NCI-H2029 (cell line): ENCODE results near the gene KIRREL1.

ENCODE experiments used
- DNase-seq: peaks from one replicate; lab custom pipeline; 2025; lab: John Stamatoyannopoulos, UW

The KIRREL1 gene

DNA sequence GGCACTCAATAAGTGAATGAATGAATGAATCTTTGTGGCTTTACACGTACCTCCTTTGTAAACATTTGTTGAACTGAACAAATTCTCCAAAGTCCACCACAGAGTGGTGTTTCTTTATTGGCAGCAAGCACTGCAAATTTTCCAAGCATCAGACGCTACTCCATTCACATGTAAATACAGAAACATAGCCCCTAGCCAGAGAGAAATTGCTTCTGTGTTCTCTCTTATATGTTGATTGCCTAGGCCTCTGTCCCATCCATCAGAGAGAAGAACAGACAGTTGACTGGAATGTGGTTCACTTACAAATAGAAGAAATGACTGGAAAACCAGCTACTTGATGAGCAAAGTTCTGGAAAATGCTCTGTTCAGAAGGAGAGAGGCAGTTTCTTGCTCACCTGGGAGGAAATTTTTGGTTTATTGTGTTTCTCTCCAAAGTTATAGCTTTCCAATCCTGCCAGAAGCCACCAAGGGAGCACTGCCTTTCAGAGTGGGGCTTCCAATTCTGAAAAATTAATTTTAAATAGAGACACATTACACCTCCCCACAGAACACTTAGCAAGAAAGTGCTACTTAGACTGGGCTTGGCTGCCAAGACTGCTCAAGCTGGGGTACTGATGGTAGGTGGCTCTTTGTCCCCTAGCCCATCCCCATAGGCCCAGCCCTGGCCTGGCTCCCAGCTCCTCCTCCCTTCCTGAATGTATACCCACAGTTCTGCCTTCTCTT lies 18.1 kb upstream of the KIRREL1 start:
- no peak for DNase-seq

DNA sequence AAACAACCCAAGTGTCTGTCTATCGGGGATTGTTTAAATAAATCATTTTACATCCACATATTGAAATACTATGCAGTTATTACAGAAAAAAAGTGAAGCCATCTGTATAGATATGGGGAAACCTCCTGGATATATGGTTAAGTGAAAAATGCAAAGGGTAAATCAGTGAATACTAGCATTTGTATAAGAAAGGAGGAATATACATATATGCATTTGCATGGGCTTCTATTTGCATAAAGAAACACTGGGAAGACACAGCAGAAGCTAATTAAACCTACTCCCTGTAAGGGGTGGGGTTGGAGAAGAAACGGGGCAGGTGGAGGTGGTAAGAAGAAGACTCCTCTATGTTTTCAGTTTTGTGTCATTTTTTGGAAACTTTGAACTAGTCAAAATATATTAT lies 16.6 kb upstream of the KIRREL1 start:
- DNase-seq = no peak

DNA sequence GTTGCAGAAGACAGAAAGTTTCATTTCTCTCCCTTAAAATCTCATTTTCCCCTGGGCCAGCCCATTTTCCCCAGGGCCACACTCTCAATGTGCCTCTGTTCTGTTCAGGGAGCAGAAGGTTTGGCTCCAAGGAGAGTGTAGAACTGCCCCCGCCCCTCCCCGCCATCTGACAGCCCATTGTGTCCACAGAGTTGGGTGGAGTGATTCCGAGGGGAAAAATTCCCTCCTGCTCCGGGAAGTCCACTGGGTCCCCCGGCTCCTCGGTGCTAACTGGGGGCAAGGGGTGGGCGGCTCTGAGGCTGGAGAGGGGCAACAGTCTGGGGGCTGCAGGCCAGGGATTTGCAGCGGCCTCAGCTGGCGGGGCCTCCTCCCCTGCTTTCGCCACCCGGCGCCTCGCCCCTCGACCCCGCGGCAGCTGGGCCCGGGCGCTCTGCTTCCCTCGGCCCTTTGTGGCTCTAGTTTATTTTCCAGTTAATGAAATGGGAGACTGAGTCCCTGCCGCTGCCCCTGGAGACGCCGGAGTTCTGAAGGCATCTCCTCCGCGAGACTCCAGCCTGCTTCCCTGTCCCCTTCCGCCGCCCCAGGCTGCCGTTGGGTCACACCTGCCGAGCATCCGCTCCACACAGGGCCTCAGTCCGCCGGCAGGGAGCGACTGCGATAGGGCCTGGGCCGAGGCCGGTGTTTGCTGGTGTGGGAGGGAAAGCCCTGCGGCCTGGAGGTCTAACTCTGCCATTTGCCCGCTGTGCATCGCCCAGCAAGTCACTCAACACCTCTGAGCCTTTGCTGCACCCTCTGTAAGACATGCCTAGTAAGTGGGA lies 14.7 kb upstream of the KIRREL1 start:
- DNase-seq = no peak

DNA sequence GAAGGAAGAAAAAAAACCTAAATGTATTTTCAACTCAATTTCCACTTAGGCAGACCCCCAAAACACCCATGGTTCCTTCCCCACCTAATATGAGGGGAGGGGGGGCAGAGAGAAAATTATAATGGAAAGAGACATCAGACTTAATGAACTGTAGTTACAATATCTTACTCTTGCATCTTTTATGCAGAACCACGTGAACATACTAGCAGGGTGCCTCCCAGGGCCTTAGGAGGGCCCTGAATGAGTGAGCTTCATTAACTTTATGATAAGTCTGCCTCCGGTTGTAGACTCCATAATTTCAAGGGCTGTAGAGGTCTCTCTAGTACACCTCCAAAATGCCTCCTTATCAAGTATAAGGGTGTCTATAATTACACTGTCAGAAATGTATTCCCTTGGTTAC lies 11.3 kb upstream of the KIRREL1 start:
- no peak for DNase-seq

DNA sequence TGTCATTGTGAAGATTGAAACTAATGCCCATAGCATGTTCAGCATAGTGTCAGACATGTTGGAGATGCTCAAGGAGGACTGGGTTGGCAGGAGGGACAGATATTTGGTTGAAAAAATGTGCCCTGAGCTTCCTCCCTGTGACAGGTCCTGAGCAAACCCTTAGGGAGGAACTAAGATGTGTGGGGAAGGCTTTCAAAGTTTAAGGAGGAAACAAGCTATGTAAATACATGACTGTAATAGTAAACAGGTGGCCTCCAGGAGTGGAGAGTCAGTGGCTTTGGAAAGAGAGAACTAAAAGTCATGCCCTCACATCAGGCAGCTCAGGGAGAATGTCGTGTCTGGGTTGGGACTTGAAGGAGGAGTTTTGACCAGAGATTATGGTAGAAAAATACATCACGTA lies 9.7 kb upstream of the KIRREL1 start:
- no peak for DNase-seq

DNA sequence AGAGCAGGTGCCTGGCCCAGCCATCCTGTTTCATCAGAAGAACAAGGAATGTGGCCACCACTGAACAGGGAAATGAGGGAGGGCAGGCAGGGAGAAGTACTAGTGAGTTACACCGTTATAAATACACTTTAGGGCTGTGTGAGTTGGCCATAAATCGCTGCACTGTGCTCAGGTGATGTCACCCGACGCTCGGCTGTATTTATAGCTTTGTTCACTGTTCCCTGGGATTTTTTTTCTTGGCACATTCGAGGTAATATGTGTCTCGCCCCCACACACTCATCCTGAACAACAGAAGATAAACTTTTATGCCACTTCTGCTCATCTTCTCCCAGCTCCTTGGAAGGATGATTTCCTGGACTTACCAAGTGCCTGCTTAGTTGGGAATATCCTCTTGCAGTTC lies 9.0 kb upstream of the KIRREL1 start:
- DNase-seq = no peak

DNA sequence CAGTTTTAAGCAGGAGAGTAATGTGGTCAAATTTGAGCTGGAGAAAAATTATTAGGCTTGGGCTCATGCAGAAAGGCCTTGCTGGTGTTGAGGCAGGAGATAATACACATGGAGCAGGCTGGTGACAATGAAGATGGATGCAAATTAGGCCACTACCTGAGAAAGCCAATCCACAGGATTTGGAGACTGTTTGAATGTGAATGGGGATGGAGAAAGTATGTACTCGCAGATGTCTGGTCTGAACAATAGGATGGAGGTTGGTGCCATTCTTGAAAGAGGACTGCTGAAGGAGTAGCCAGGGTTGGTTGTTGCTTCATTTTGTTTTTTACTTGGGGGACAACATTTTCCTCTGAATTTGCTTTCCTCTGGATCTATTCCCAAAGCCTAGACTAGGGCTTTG lies 8.0 kb upstream of the KIRREL1 start:
- DNase-seq = no peak

DNA sequence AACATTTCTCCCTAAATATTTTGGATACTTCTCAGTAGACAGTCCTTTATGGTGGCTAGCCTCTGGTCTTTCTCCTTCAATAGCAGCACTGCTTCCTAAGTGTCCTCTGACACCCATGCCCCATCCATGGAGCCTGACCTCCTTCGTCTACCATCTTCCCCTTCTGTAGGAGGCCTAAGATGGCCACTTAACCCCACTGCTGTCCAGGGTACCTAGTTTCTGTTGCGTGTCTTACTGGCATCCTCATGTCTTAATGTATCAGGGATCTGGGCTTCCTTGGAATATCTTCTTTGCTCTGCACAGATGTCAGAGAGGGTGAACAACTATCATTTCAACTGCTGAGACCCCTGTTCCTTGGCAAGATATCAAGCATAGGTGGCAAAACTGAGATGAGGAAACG lies 5.4 kb upstream of the KIRREL1 start:
- no peak for DNase-seq

DNA sequence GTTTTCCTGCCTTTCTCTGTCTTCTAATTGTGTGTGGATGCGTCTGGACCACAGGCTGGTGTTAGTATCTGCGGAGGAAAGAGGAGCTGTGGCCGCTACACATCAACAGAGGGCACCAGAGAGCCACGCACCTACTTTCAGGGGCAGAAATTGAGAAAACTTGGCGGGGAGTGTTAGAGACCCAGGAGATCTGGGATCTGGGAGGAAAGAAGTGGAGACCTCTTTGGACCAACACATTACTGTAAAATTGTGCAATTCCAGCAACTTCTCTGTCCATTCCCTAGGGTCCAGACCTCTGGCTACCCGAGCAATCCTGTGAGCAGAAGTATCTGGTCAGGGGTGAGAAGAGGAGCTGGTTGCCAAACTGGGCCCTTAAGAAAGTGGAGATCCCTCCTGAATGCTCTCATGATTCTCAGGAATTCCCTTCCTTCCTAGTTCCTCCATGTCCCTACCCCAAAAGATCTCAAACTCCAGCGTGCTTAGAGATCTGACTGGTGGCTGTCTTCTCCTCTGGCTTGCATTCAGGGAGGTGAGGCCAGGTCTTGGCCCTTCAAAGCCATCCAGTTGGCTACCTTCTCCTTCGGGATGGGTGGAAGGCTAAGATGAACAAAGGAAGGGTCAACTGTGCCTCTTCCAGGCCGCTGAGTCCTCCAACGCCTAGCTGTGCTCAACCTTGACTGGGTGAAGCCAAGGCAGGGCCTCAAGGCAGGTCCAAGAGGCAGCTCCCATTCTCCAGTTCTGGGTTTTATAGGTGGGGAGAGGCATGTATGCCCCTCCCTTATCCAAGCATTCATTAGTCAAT lies 1.2 kb upstream of the KIRREL1 start:
- peak; percentile 39 for DNase-seq

DNA sequence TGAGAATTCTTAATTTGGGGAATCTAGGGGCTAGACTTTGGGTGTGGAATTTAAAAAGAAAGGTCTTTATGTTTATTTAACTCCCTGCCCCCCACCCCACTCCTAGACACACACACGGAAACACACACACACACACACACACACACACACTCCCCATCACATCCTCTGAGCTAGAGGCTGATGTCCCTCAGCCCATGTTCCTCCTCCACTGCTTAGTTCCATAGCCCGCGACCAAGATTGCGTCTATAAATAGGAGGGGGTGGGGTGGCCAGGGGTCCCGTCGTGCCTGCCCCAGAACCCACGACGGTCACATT lies 655 bp upstream of the KIRREL1 start:
- peak; percentile 13 for DNase-seq

DNA sequence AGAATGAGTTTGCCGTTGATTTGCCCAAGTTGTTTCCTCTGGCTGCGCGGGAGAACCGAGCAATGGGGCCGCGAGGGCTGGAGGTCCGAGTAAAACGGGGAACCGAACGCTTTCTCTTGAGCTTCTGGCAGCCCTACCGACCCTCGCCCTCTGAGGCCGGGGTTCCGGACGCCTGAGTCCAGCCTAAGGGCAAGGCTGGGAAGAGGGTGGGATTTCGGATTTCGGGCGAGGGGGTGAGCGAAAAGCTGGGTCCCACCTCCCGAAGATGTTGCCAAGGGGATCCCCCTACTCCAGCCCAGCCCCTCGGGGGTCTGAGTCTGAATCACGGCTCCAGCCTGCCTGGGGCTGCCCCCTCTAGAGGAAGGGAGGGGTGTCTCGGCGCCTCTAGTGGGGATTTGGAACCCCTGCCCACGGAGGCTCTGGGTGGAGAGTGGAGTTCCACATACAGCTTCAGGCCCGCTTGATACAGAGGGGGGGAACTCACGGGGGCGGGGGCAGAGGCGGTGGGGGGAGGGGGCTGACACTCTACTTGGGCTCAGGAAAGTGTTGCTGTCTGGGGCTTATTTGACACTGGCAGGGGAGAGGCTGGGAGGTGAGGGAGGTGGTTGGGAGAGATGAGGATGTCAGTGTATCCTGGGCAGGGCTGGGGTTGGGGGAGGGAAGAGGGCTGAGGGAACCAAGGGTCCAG lies 617 bp downstream of the KIRREL1 start:
- DNase-seq = no peak

DNA sequence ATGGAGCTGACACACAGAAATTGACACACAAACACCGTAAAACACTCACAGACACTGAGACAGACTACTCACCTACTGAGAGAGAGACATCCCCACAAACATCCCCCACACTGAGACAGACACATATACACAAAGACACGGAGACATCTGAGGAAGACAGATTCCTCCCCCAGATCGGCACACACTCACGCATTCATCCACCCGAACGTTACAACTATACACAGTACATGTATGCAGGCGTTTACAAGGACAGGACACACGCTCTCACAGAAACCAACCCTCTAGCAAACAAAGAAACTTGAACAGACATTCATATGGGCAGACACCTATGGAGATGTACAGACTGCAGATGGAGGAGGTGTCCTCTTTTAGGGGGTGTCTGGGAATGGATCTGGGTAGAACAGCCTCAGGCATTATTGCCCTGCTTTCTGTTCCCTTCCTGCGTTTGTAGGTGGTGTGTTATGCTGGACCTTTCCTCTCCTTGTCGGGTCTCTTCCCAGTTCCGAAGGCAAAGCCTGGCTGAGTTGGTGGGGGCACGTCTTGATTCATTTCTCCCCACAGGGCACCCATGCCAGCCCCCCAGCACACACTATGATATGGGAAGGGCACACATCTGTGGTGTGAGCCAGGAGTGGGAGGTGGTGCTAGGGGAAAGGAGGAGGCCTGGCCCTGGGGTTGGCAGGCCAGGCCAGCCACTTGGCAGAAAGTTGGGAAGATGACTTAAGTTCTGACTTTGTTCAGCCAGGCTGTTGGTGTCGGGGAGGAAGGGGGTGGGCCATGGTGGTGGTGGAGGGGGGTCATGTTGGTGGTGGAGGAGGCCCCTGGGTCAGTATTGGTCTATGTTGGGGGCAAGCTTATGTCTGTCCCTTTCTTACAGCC lies 1.5 kb downstream of the KIRREL1 start:
- DNase-seq = no peak

DNA sequence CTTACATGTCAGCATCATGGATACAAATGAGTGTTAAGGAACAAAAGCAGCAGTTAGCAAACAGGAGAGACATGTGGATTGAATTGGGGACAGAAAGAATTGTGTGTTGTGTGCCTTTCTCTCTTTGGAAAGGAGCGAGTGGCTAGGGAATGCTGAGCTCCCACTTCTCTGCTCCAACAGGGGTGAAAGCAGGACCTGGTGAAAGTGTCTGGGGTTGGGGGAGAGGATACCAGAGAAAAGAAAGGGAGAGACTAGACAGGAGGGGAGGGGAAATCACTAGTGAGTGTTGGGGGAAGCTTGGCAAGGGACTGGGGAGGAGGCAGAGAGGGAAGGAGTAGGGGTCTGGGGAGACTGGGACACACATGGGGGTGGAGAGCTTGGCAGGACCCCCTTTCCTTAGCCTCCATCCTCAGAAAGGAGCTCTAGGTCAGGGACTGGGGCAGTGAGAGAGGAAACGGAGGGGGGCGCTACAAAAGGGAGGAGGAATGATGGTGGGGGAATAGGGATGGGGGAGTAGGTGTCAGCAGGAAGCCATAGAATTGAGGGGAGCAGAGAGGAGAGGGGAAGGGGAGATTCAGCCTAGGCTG lies 2.2 kb downstream of the KIRREL1 start:
- DNase-seq = no peak

DNA sequence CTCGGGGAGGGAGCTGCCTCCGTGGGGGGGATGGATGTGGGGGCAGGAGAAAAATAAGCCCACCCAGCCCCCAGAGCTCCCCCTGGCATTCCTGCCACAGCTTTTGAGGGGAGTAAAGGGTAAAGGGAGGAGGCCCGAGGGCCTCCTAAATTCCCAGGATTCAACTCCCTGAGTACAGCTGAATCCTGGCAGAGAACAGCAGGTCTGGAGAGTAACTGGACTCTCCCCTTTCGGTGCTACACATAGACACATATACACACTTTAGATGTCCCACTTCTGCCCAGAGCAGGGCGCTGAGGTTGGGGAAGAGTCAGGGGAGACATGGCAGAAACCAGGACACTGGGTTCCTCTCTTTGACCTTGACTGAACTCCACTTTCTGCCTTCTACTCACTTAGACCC lies 3.0 kb downstream of the KIRREL1 start:
- DNase-seq = no peak

DNA sequence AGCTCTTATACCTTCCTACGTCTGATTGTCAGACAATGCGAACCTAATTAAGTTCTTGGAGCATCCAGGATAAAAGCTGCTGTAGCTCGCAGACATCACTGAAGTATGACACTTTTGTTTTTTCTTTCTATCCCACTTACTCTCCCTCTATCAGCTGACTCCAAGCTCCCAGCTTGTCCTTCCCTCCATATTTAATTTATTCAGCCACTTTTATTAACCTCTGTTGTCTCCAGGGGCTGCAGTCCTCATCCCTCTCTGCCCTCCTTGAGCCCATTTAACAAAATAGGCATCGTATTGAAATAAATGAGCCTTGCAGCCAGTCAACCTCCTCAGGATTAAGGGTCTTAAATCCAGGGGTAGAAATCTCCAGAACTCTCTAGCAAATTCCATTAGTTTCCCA lies 7.1 kb downstream of the KIRREL1 start:
- DNase-seq = no peak

DNA sequence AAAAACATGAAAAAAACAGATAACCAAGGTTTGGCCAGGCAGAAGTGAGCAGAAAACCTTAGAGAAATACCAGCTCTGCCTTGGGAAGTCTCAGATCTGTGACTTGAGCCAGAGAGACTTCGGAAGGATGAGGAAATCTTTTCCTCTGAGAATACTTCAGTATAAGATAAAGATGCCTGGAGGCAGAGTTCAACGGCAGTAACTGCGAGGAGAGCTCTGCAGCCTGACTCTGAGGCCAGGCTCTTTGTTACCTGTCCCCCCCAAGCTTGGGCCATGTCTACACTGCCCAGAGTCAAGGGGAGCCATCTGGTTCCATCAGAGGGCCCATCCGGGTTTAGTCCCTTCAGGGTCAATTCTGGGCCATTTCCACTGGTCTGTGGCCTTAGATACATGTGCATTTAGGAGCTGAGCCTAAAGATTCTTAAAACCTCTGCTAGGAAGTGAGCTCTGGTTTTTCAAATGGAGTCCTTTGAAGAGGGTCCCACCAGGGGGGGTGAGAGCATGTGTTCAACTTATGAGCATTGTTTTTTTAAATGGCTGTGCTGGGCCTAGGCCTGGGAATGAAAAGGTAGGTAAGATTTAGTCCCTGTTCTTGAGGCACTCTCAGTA lies 8.7 kb downstream of the KIRREL1 start:
- DNase-seq = no peak

DNA sequence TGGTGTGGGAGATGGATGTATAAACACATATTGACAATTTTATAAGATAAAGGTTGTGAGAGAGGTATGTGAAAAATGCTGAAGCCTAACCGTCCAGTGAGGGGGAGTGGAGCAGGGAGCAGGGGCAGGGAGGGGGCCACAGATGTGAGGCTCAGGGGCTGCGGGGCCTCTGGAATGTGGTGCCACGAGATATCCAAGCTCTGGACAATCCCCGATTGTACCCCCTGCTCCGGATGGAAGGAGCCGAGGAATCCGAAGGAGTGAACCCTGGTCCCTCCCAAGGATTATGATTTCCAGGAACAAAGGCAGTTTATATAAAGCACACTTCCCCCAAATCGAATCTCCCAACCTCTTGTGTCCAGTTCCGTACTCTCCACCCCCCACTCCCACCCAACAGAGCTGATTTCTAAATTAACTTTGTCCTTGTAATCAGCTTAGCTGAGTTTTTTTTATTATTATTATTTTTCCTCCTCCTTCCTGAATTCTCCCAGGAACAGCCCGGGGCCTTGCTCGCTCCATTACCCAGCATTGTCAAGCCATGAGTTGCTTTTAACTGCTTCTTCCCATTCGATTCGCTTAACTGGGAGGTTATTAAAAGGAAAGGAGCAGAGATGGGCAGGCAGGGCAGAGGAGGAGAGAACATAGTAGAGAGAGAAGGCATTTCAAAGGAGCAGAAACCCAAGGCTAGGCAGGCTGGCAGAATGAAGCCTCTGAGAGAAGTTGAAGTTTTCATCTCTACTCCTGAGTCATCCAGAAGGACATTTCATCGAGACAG lies 9.4 kb downstream of the KIRREL1 start:
- no peak for DNase-seq

DNA sequence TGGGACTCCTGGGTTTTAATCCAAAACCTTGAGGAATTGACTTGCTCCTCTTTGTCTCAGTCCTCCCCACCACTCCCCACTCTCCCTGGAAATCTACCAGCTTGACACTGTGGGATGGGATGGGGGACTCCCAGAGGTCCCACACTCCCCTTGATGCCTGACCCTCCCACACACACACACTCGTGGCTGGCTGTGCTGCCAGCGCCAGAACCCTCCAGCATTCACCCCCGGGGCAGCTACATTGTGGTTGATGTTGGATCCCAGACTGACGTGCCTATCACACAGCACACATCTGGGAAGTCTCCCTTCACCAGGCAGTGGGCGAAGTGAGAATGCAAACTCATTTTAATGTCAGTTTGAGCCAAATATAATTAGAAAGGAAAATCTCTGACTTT lies 10.0 kb downstream of the KIRREL1 start:
- no peak for DNase-seq

DNA sequence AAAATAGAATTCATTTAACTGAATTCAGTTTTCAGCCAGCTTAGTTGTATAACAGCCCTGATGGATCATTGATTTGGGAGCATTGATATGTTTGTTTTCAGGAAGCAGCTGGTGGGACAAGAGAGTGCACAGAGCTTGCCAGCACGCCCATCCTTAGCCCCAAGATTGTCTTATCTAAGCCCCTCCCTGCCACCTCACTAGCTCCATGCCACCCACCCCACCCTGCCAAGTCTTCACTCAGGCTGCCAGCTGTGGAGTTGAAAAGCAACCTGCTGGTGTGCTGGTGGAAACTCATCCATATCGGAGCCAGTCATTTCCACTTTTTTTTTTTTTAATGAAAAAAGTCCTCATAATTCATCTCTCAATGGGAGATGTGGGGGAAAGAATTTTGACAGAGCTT lies 11.8 kb downstream of the KIRREL1 start:
- DNase-seq = no peak

DNA sequence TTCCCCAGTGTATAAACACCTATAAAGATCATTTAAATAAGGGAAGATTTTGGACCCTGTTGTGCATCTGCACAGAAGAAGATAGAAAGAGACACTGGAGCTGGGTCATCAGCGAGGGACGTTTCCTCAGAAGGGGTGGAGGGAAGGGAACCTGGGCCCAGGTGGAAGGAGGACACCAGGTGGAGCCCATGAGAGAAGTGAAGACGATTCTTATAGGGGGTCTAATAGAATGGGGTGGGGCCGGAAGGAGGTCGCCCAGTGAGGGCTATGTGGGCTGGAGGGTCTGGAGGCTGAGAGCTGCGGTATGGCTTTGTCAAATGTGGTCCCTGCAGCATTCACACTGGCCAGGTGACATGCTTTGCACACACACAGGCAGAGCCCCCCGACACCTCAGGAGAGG lies 13.7 kb downstream of the KIRREL1 start:
- no peak for DNase-seq
